Kidney (tissue), 14 donors: ENCODE data around the gene CTCFL. TPM values are rescaled to one million over a fixed set of nuclear protein-coding genes. Genes with fewer than 3 reads are reported as not detected.
"Not testable (repeated sequence)": the region's sequence is repeated elsewhere in the genome, so short reads cannot be mapped to it uniquely, and the experiment has no call there.

Source experiments
- DNase-seq, 5 donors: peaks; one replicate each; pipeline ENCODE4 v3.0.0-alpha.2; 2013 to 2020
- FAIRE-seq: peaks from 2 replicates; lab custom pipeline; 2012; peaks lifted over from hg19 to GRCh38; lab: Jason Lieb, UNC
- H3K27ac ChIP-seq, 2 donors: one replicate each; pipeline ENCODE4 v1.7.0; 2013; ENCODE audit warnings: low read depth in 2 of 2, low read length in 2 of 2, inconsistent platforms in 1 of 2
- H3K27me3 ChIP-seq: one replicate; pipeline ENCODE4 v1.7.1; 2013; ENCODE audit warnings: low read length, inconsistent platforms; ENCODE audit not compliant: control insufficient read depth, insufficient read depth
- H3K36me3 ChIP-seq, 3 donors: one replicate each; pipeline versions ENCODE4 v1.7.0 to v1.7.1; 2013; ENCODE audit warnings: low read length in 3 of 3, control low read depth in 1 of 3, inconsistent platforms in 1 of 3; ENCODE audit not compliant: insufficient read depth in 3 of 3, control insufficient read depth in 2 of 3
- H3K4me1 ChIP-seq, 3 donors: one replicate each; pipeline versions ENCODE4 v1.7.0 to v1.7.1; 2013; ENCODE audit warnings: low read length in 3 of 3, inconsistent platforms in 1 of 3, low read depth in 1 of 3; ENCODE audit not compliant: control insufficient read depth in 2 of 3, insufficient read depth in 2 of 3
- H3K4me3 ChIP-seq, 3 donors: one replicate each; pipeline versions ENCODE4 v1.7.0 to v1.8.1; 2013; ENCODE audit warnings: low read length in 3 of 3, control low read depth in 1 of 3, inconsistent platforms in 1 of 3
- H3K9ac ChIP-seq, 3 donors: one replicate each; pipeline versions ENCODE4 v1.7.0 to v1.7.1; 2013; ENCODE audit warnings: low read length in 3 of 3, control low read depth in 1 of 3, inconsistent platforms in 1 of 3
- H3K9me3 ChIP-seq, 3 donors: one replicate each; pipeline versions ENCODE4 v1.7.0 to v1.7.1; 2013; ENCODE audit warnings: low read length in 3 of 3, control low read depth in 1 of 3, inconsistent platforms in 1 of 3; ENCODE audit not compliant: control insufficient read depth in 2 of 3, insufficient read depth in 1 of 3
- intact Hi-C: fragments of 100-400 bp; cut with DNase I; formaldehyde crosslinking; loops from one replicate; pipeline ENCODE4 v1.11.1; 2022
- polyA plus RNA-seq: library from polyadenylated mRNA; stranded (reverse); fragments of 350-450 nt; fragmentation: Illumina TruSeq; extraction: RNeasy Lipid Tissue Mini Kit (QIAGEN cat#74804); gene quantifications from one replicate; pipeline ENCODE4 v1.2.3, GENCODE V29; 2014; ENCODE audit warnings: low read depth, low replicate concordance; ENCODE audit not compliant: insufficient read depth
- total RNA-seq: library from RNA; stranded (reverse); fragmentation: NEBNext Ultra II Directional; extraction: Animal tissue kit (Norgen Biotek cat#: 25700); gene quantifications from one replicate; pipeline ENCODE4 v1.2.1, GENCODE V29; 2021
- TF ChIP-seq, protein P1 (sequence below): IDR thresholded peaks from 3 replicates; pipeline ENCODE4 v1.5.1; 2012; ENCODE audit warnings: mild to moderate bottlenecking, moderate library complexity, borderline replicate concordance; ENCODE audit not compliant: insufficient read depth; ENCODE audit errors: extremely low read depth
- donor health status: control.
- donor health status: control.
- donor health status: control.
- donor health status: control.
- donor health status: control.
- donor health status: DM: yes; HTN: yes; CAD: no.
- donor health status: Normal renal cell carcinoma (clear cell type).

The CTCFL gene
- total and polyA plus RNA-seq, 2 donors from 2014 or later = not detected

DNA sequence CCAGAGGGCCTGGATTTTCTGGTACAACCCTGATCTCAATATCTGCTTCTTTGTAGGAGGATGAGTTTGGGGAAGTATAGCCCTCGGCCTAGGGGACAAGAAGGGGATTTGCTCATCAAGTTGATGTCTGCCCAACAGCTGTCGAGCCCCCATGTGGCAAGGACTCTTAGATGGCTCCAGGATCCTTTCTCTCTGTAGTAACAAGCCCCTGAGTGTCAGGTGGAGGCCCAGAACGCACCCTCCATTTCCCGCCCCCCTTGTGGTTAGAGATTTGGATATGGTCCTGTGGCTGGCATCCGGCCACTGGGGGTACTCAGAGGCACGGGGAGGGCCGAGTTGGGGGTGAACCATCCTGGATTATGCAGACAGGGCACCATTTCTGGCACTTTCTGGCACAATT is 50.1 kb downstream of the CTCFL start:
- peak in 2 of 5 donors; percentile 35 to 39 for DNase-seq
- H3K27me3 ChIP-seq = no peaks in the 10 kb centered on the region
- intact Hi-C loops = no loop called here
- no peak overlapping the region for H3K9ac ChIP-seq
- no peaks in the 10 kb centered on the region for H3K36me3 ChIP-seq
- TF ChIP-seq, protein P1, sequence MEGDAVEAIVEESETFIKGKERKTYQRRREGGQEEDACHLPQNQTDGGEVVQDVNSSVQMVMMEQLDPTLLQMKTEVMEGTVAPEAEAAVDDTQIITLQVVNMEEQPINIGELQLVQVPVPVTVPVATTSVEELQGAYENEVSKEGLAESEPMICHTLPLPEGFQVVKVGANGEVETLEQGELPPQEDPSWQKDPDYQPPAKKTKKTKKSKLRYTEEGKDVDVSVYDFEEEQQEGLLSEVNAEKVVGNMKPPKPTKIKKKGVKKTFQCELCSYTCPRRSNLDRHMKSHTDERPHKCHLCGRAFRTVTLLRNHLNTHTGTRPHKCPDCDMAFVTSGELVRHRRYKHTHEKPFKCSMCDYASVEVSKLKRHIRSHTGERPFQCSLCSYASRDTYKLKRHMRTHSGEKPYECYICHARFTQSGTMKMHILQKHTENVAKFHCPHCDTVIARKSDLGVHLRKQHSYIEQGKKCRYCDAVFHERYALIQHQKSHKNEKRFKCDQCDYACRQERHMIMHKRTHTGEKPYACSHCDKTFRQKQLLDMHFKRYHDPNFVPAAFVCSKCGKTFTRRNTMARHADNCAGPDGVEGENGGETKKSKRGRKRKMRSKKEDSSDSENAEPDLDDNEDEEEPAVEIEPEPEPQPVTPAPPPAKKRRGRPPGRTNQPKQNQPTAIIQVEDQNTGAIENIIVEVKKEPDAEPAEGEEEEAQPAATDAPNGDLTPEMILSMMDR = no peak
- no peaks in the 10 kb centered on the region for H3K4me1 ChIP-seq
- no peak overlapping the region for H3K27ac ChIP-seq
- H3K4me3 ChIP-seq = no peak overlapping the region
- no peak for FAIRE-seq
- no peaks in the 10 kb centered on the region for H3K9me3 ChIP-seq

DNA sequence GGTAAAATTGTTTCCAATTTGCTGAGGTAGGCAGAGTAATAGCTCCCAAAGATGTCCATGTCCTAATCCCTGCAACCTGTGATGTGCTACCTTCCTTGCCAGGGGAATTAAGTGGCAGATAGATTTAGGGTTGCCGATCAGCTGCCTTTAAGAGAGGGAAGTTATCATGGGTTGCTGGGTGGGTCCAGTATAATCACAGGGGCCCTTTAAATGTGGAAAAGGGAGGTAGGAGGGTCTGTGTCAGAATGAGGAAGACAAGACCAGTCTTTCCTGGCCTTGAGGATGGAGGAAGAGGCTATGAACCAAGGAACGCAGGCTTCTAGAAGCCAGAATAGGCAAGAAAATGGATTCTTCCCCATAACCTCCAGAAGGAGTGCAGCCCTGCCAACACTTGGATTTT is 50.7 kb downstream of the CTCFL start:
- Histone ChIP-seq H3K9me3 (no peaks in the 10 kb centered on the region), H3K27ac (no peak overlapping the region), H3K4me1 (no peaks in the 10 kb centered on the region), H3K4me3 (no peak overlapping the region), H3K27me3 (no peaks in the 10 kb centered on the region), H3K9ac (no peak overlapping the region), H3K36me3 (no peaks in the 10 kb centered on the region)
- intact Hi-C loops = no loop called here
- TF ChIP-seq, protein P1 = no peak
- DNase-seq = peak in 1 of 5 donors; percentile 11
- FAIRE-seq = no peak

DNA sequence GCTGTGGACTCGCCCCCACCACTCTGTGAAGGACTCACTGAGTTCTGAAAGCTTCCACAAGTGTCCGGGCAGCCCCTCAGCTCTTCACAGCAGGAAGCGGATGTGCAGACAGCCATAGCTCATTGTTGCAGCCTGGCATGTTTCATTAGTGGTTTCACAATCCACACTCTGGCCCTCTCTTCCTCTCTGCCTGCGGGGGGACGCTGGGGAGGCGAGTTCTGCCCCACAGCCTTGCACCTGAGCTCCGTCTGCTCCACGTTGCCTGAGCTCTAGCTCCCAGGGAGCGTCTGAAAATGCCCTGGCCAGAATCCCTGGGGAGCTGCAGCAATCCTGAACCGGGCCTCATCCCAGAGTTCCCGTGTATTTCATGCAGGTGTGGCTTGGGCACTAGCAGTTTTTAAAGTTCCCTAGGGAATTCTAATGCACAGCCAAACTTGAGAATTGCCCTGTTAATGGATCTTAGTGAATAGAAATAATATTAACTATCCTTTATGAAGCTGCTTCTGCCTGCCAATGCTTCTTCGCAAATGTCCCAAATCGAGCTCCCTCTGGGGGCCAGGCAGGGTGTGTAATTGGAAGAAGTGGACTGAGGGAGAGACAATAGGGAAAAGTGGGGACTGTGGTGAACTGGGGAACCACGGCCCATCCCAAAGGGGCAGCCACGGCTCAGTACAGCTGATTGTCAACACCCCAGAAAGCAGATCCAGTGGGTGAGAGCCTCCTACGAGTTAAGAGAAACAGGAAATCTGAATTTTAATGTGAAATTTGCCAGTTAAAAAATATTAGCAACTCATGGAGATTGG is 51.5 kb downstream of the CTCFL start:
- peak in 3 of 5 donors; percentile 49 to 70 (median 52) for DNase-seq
- H3K4me1 ChIP-seq = peaks cover 0 to 2% (median 0%) of the 10 kb centered on the region in 3 donors
- H3K9ac ChIP-seq = no peak overlapping the region
- no peaks in the 10 kb centered on the region for H3K27me3 ChIP-seq
- intact Hi-C loops = no loop called here
- H3K9me3 ChIP-seq = no peaks in the 10 kb centered on the region
- H3K27ac ChIP-seq = no peak overlapping the region
- H3K4me3 ChIP-seq = no peak overlapping the region
- FAIRE-seq = no peak
- no peaks in the 10 kb centered on the region for H3K36me3 ChIP-seq
- TF ChIP-seq, protein P1 = no peak

DNA sequence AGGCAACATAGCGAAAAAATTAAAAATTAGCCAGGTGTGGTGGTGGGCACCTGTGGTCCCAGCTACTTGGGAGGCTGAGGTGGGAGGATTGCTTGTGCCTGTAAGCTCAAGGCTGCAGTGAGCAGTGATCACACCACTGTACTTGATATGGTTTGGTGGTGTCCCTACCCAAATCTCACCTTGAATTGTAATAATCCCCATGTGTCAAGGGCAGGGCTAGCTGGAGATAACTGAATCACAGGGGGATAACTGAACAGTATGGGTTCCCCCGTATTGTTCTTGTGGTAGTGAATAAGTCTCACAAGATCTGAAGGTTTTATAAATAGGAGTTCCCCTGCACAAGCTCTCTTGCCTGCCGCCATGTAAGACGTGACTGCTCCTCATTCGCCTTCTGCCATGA is 52.5 kb downstream of the CTCFL start:
- not testable (repeated sequence) for H3K27ac ChIP-seq

More for the DNA sequence above, 52.5 kb downstream of the CTCFL start:
- H3K9me3 ChIP-seq, FAIRE-seq, H3K4me3 ChIP-seq, H3K27me3 ChIP-seq, intact Hi-C loops, H3K4me1 ChIP-seq, H3K9ac ChIP-seq, H3K36me3 ChIP-seq: not testable (repeated sequence)
- peak in 1 of 5 donors; percentile 9 for DNase-seq
